ENCODE results near the gene KLHL7.

Gene KLHL7

GRCh38 chr7:23168111-23168885, 62.7 kb downstream of the KLHL7 start:
- ATAC-seq: no peak
- no peak for TF ChIP-seq PATZ1 (CRISPR knock-in tag; IDR thresholded peaks at IDR 0.05; ENCODE audit: borderline replicate concordance)
- no peak for TF ChIP-seq ISL1 (CRISPR knock-in tag; IDR thresholded peaks at IDR 0.05)

GRCh38 chr7:23175938-23176337, 70.4 kb downstream of the KLHL7 start:
- TF ChIP-seq ZNF8 (CRISPR knock-in tag; IDR thresholded peaks at IDR 0.05) (no peak), ARNTL (CRISPR knock-in tag; IDR thresholded peaks at IDR 0.05; ENCODE audit: borderline replicate concordance, low read depth) (no peak), TCF4 (CRISPR knock-in tag; IDR thresholded peaks at IDR 0.05; ENCODE audit: borderline replicate concordance) (no peak), POU6F1 (CRISPR knock-in tag; IDR thresholded peaks at IDR 0.05; ENCODE audit: borderline replicate concordance, low read depth) (no peak), TOX (CRISPR knock-in tag; IDR thresholded peaks at IDR 0.05; ENCODE audit: borderline replicate concordance) (no peak), OSR1 (CRISPR knock-in tag; IDR thresholded peaks at IDR 0.05) (no peak), ZFP30 (CRISPR knock-in tag; IDR thresholded peaks at IDR 0.05) (no peak)
- ATAC-seq: no peak

- peak; percentile 96 for ATAC-seq
- TF ChIP-seq ZFP30 (CRISPR knock-in tag; IDR thresholded peaks at IDR 0.05) (peak; percentile 31; the same call in 1 of the 2 replicates), CREB5 (CRISPR knock-in tag; IDR thresholded peaks at IDR 0.05; ENCODE audit: low read depth) (peak; percentile 59; the same call in 1 of the 2 replicates), BACH2 (CRISPR knock-in tag; IDR thresholded peaks at IDR 0.05; ENCODE audit: borderline replicate concordance) (peak; percentile 73; the same call in 1 of the 2 replicates), ZFP3 (CRISPR knock-in tag; IDR thresholded peaks at IDR 0.05) (peak; percentile 81; the same call in 1 of the 2 replicates), SNAI2 (CRISPR knock-in tag; IDR thresholded peaks at IDR 0.05) (peak; percentile 93), ZNF70 (CRISPR knock-in tag; IDR thresholded peaks at IDR 0.05) (no peak), TSHZ2 (CRISPR knock-in tag; IDR thresholded peaks at IDR 0.05) (peak; percentile 80), POU6F1 (CRISPR knock-in tag; IDR thresholded peaks at IDR 0.05; ENCODE audit: borderline replicate concordance, low read depth) (no peak; the same call in 1 of the 2 replicates), RARB (CRISPR knock-in tag; IDR thresholded peaks at IDR 0.05) (no peak), CSDC2 (CRISPR knock-in tag; IDR thresholded peaks at IDR 0.05) (peak; percentile 90)
Measured at GRCh38 chr7:23181684-23182553, 76.3 kb downstream of the KLHL7 start, which contains the start of gene NUP42. TSS of gene NUP42 (plus strand) at chr7:23182048. CDS start at chr7:23182086, 38 bp downstream.

Data from SK-N-SH treated with all-trans-retinoic acid at 6 μM for 48 hours (cell line).